ENCODE results near the gene CSF2.

- TF ChIP-seq, protein P1, sequence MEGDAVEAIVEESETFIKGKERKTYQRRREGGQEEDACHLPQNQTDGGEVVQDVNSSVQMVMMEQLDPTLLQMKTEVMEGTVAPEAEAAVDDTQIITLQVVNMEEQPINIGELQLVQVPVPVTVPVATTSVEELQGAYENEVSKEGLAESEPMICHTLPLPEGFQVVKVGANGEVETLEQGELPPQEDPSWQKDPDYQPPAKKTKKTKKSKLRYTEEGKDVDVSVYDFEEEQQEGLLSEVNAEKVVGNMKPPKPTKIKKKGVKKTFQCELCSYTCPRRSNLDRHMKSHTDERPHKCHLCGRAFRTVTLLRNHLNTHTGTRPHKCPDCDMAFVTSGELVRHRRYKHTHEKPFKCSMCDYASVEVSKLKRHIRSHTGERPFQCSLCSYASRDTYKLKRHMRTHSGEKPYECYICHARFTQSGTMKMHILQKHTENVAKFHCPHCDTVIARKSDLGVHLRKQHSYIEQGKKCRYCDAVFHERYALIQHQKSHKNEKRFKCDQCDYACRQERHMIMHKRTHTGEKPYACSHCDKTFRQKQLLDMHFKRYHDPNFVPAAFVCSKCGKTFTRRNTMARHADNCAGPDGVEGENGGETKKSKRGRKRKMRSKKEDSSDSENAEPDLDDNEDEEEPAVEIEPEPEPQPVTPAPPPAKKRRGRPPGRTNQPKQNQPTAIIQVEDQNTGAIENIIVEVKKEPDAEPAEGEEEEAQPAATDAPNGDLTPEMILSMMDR (IDR thresholded peaks at IDR 0.05): no peak
- TF ChIP-seq EP300 (IDR thresholded peaks at IDR 0.05; ENCODE audit: borderline replicate concordance in 1 of 2, low read depth in 1 of 2, low read length in 1 of 2): no peak
- TF ChIP-seq, protein P2, sequence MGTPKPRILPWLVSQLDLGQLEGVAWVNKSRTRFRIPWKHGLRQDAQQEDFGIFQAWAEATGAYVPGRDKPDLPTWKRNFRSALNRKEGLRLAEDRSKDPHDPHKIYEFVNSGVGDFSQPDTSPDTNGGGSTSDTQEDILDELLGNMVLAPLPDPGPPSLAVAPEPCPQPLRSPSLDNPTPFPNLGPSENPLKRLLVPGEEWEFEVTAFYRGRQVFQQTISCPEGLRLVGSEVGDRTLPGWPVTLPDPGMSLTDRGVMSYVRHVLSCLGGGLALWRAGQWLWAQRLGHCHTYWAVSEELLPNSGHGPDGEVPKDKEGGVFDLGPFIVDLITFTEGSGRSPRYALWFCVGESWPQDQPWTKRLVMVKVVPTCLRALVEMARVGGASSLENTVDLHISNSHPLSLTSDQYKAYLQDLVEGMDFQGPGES (IDR thresholded peaks at IDR 0.05; ENCODE audit: low read depth, low read length): no peak
- TF ChIP-seq TEAD4 (IDR thresholded peaks at IDR 0.05; ENCODE audit: borderline replicate concordance, insufficient read depth): no peak
- no peak for TF ChIP-seq ZBTB33 (IDR thresholded peaks at IDR 0.05; ENCODE audit: borderline replicate concordance, low read depth)
- no peak for TF ChIP-seq POLR2AphosphoS5 (IDR thresholded peaks at IDR 0.05; ENCODE audit: low read depth, low read length)
- no peak for TF ChIP-seq YY1 (IDR thresholded peaks at IDR 0.05; ENCODE audit: low read depth)
Measured at GRCh38 chr5:132033122-132033521, 40.5 kb upstream of the CSF2 start.
